NCI-H1930 (cell line): ENCODE data around the gene WDR90.
"Not testable (repeated sequence)": the region's sequence is repeated elsewhere in the genome, so short reads cannot be mapped to it uniquely, and the experiment has no call there.

ENCODE experiments used
- DNase-seq, 2 experiments: peaks; one replicate each; lab custom pipeline; 2025; lab: John Stamatoyannopoulos, UW

Gene WDR90

DNA sequence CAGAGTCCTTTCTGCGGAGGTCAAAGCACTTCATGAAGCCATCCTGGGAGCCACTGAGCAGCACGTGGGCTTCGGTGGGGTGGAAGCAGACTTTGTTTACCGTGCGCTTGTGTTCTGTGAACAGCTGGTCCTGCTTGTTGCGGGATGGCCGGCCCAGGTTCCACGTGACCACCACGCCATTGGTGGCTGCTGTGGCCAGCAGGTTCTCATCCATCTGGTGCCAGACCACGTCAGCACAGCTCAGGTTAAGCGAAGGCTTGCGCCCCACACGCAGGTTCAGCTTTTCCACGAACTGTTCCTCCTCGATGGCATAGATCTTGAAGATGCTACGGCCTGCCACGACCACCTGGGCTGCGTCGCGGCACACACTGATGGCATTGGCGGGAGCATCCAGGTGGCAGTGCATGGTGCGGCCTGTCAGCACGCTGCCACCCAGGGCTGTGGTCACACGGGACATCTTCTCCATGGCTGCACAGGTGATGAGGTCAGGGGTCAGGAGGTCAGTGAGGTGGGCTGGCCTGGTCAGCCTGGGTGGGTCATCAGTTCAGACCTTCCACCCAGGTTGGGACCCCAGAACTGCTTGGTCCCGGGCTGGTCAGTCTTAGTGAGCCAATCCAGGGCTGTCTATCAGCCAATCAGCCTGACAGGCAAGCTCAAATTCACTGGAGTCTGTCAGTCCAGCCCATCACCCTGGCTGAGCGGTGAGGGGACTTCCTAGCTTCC lies 40.2 kb downstream of the WDR90 start:
- no peak for DNase-seq

DNA sequence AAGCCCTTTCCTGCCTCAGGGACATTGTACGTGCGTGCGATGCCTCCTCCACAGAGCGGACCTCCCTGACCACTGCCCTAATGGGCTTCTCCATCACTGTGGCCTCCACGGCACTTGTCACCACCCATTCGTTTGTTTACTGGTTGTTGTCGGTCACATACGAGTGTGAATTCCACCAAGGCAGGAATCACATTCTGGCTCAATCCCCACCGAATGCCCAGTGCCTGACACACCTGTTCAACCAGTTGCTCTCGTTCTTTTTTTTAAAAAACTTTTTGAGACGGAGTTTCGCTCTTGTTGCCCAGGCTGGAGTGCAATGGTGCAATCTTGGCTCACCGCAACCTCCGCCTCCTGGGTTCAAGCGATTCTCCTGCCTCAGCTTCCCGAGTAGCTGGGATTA lies 42.1 kb downstream of the WDR90 start:
- DNase-seq = not testable (repeated sequence)

DNA sequence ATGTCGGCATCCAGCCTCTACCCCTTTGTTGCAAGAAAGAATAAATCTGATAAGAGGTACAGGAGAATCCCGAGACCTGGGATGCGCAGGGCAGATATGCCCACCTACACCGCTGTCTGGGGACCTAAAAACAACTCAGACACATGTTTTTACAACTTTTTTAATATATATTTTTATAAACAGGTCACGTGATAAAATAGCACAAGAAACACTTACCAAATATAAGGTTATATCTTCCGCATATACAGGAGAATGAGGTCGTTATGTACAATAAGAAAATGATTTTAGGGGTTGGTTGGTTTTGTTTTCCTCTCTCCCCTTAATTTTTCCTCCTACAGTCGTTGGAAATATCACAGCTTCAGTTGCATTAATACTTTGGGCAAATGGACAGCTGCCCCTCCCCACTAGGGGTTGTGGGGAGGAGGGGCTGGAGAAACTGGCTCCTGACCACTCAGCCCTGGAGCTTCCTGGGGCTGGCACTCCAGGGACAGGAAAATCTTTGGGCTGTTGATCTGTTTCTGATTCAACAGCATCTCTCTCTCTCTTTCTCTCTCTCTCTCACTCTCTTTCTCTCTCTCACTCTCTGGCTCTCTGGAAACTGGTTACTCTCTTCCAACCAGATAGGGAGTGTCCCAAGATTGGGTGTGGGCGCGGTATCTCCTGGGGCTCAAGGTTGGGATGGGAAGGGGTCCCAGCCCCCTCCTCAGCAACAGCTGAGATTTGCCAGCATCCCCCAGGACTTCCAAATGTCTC lies 43.4 kb downstream of the WDR90 start:
- DNase-seq = no peak

DNA sequence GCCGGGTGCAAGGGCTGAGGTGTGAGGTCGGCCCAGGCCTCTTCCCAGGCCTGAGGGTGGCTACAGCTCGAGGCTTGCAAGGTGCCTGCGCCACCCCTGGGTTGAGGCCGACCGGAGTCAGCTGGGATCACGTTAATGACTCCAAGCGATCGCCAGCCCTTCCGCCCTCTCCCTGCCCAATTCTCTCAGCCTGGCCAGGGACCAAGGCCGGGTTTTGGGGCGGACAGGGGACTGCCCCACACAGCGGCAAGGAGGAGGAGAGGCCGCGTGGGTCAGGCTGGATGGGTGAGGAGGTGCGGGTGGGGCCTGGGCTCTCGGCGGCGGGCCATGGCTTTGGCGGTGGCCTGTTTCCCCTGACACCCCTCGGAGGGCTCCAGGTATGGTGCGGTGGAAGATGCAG lies 44.2 kb downstream of the WDR90 start:
- DNase-seq = no peak

DNA sequence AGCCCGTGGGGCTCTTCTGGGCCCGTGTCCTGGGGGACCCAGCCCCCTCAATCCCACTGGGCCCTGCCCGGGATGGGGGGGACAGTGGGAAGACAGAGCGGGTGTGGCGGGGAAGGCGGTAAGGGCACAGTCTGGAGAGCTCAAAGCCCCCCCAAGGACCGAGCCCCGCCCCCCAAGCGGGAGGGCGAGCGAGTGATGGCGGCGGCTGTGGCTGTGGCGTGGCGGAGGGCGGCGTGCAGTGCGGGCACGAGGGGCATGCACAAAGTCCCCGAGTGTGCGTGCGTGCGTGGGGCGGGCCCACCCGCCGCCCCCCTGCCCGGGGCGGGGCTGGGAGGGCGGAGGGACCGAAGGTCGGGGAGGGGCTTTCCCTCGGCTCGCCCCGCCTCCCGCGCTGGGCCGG lies 44.6 kb downstream of the WDR90 start:
- no peak for DNase-seq

DNA sequence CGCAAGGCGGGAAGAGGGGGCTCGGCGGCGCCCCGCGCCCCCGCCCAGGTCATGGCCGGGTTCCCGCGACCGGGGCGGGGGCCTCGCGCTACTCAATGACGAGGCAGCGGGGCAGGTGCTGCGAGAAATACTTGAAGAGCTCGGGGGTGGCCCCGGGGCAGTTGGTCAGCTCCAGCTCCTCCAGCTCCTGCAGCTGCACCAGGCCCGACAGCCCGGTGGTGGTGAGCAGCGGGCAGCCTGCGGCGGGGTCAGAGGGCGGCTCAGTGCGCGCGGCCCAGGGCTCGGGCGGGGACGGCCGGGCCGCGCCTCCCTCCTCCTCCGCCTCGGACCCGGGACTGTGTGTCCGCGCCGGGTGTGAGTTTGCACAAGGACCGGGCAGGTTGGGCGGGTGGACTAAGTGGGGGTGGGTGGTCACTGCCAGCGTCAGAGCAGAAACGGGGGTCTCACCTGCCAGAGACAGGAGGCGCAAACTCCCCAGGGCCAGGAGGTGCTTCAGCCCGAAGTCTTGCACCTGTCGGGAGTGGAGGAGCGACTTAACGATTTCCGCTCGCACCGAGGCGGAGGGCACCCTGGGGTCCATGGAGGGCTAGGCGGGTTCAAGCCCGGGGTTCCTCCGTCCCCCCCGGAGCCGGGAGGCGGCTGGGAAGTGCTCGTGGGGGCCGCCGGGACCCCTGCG lies 45.2 kb downstream of the WDR90 start:
- no peak for DNase-seq

DNA sequence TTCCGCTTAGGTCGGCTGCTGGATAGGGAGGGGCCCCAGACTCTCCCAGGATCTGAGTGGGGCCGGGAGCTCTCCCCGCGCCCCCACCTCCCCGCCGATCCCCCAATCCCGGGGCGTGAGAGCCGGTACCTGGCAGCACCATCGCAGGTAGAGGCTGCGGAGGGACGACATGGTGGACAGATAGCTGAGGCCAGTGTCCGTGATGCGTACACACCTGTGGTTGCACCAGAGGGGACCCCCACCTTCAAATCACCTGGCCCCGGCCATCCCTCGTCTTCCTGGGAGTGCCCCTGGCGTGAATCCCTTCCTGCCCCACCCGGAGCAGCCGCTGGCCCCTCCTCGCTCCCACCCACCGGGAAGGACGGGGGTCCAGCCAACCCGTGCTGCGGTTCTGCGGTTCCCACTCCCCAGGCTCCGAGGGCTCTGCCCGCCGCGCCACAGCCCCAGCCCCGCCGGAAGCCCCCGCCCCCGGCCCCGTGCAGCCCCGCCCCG lies 45.7 kb downstream of the WDR90 start:
- no peak for DNase-seq

DNA sequence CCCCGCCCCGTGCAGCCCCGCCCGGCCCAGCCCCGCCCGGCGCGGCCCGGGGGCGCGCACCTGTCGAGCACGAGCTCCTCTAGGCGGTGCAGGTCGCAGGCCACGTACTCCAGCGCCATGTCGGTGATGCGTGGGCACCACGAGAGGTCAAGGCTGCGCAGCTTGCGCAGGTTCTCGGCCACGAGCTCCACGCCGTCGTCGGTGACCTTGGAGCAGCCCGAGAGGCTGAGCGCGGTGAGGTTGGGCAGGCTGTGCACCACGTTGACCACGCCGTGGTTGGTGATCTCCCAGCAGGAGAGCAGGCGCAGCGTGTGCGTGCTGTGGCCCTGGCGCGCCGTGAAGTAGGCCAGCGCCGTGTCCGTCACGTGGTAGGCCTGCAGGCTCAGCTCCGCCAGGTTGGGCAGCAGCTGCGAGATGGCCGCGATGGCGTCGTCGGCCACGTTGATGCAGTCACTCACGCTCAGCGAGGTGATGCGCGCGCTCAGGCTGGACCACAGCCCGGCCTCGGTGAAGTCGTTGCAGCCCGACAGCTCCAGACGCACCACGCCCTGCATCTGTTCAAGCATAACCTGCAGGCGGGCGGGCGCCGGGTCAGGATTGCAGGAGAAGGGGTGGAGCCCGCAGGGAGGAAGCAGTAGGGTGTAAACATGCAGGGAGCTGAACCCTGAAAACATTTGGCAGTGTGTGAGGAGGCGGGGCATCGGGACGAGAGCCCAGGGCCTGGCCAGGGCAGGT lies 46.4 kb downstream of the WDR90 start:
- peak; percentile 71 to 80 for DNase-seq

DNA sequence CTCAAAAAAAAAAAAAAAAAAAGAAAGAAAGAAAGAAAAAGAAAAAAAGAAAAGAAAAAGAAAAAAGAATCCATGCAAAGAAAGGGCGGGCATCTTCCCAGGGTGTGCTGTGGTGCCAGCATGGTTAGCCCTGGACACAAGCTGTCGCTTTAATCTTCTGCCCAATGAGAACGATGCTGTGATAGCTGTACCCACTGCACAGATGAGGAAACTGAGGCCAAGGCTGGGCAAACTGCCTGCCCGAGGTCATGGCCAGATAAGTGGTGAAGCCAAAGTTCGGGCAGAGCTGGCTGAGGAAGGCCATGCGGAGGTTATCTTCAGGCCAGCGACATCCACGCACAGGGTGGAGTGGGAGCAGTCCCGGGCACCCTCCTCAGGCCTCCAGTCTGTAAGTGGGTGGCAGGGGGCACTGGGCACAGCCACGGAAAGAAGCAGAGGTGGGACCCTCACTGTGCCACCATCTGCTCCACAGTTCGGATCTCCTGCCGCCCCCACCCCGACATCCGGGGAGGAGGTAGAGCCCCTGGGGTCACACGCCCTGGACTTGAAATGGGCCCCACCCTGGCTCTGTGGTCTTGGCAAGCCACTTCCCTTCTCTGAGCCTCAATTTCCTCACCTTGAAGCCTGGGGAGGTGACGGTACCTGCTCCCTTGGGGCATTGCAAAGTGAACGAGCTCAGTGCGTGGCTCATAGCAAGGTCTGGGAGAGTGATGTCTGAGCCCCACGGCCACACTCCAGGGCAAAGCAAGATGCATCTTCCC lies 49.9 kb downstream of the WDR90 start:
- no peak for DNase-seq

DNA sequence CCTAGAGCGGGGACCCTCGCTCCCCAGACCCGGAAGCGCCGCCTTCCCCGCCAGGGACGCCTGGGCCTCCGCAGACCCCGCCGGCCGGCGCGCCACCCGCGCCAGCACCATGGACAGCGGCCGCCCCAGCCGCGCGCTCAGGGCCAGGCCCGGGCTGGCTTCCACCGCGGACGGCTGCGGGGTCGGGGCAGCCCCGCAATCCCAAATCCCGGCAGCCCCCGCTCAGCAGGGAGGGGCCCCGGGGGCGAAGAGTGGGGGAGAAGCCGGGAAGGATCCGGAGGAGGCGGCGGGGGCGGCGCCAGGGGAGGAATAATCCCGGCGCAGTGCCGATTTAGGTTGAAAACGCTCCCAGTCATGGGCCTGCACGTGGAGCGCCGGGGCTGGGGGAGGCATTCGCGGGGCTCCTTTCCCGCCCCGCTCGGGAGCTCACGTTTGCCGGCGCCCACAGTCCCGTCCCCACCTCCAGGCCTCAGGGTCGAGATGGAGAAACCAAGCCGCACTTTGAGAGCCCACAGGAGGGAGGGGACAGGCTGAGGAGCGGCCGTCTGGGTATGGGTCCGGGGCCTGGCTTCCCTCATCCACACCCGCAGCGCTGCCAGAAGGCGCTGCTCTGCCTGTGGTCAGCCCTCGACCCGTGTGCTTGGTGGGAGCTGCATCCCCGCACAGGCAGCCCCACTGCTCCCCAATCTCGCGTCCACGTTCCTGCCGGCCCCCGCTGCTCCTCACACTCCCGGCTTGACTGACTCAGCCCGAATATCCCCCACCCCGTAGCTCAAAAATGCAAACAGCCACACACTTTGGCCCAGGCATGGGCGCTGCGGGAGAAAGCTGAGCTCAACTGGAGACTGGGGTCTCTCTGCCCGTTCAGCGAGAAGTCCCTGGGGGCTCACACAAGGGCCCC lies 51.8 kb downstream of the WDR90 start:
- DNase-seq = no peak

DNA sequence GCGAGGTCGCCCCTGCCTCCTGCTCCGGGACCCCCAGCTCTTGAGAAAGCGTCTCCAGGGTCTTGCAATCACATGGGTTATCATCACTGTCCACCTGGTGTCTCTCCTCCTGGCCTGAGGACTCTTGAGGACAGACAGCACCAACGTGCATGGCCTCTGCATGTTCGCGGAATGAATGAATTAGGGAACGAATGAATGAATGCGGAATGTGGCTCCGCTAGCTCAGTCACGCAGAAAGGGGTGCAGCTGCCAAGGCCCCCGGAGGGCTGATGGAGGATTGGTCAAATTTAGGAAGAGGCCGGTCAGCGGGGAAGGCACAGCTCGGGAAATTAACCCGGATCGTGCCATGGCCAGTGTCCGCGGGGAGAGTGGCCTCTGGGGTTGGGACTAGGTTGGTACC lies 53.2 kb downstream of the WDR90 start:
- no peak for DNase-seq

DNA sequence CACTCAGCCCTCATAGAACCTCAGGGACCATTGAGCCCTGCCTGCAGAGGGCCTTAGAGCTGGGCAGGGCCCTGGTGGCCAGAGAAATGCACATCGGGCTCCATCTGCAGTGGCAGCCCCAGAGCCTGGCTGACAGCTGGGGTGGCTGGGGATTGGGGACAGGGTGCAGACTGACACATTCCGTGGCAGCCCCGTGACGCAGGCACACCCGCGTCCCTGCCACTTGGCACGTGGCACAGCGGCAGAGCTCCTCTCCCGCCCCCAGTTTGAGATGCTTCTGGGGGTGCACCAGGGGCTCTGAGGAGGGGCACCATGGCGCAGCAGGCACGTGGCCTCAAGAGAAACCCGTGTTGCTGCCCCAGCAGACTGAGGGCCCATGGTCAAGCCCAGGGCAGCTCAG lies 54.2 kb downstream of the WDR90 start:
- no peak for DNase-seq

DNA sequence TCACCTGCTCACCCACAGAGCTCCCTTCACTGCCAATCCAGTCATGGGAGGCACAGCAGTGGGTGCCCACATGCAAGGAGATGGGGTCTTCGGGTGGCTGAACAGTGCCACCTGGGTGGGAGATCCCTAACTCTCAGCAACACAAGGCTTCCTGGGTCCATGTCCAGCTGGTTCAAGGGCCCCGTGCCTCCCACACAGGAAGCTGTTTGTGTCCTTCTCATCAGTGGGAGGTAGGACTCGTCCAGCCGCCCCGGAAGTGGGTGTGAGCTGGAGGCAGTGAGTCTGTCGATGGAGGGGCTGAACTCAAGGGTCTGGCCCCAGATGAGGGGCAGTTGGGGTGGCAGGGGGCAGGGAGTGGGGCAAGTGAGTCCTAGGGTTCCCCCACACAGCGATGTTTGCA lies 54.9 kb downstream of the WDR90 start:
- DNase-seq = no peak

DNA sequence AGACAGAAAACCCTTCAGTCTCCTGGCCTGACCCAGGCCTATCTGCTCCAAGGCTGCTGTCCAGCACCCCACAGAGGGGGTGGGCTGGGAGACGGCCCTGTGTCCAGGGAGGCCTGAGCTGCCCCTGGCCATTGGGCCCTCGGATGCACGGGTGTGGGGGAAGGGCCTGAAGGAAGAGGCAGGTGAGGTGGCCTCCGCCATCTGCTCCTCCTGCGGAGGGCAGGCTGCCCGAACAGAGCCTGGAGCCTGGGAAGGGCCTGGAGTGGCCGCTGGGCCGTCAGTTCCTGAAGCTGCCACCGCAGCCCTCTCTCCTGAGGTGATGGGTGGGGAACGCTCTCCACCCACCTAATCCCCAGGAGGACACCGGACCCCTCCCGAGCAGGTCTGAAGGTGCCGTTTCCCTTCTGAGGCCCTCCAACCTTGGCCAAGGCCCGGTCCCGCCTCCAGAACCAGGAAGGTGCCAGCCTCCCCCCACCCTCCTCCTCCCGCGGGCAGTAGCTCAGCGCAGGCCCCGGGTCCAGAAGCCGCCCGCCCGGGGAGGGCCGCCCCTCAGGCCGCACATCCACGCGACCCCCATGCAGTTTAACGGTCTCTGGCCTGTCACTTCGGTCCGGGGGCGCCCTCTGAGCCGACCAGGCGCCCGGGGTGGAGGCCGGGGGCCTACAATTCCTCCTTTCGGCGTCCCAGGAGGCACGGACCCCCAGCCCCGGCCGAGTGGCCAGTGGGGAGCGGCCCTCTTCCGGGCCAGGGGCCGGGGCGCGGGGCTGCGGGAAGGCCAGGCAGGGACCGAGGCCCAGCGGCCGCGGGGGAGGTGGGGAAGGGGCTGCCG lies 55.6 kb downstream of the WDR90 start:
- DNase-seq = no peak

DNA sequence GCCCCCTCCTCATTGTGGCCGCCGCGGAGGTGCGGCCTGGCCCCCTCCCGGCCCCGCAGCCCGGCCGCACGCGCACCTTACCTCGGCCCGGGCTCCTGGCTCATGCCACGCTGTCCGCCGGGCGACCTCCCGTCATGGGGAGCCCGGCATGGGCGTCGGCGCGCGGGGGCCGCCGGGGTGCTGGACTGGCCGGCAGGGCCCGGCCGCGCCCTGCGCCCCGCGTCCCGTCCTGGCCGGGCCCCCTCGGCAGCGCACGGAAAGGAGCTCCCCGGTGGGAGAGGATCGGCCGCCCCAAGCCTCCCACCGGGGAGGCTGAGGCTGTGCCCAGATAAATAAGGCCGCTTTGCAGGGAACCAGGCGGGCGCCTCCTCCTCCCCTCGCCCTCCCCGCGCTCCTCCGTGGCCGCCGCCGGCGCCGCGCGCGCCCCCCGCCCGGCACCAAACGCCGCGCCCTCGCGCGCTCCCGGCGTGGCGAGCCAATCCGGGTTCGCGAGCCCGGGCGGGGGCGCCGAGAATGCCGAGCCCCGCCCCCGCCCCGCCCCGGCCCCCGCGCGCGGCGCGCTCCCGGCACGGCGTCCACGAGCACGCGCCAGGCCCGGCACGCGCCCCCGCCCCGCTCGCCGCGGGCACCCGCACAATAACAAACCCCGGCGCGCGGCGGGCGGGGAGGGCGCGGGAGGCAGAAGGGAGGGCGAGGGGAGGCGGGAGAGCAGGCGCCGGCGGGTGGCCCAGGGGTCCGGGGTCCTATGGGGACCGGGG lies 56.4 kb downstream of the WDR90 start, which contains the start of gene FBXL16:
FBXL16 (minus strand) TSS at position 371 of the 758 bp plus-strand sequence. CDS start 8,396 bp downstream, outside the sequence.
- peak; percentile 69 to 89 for DNase-seq

DNA sequence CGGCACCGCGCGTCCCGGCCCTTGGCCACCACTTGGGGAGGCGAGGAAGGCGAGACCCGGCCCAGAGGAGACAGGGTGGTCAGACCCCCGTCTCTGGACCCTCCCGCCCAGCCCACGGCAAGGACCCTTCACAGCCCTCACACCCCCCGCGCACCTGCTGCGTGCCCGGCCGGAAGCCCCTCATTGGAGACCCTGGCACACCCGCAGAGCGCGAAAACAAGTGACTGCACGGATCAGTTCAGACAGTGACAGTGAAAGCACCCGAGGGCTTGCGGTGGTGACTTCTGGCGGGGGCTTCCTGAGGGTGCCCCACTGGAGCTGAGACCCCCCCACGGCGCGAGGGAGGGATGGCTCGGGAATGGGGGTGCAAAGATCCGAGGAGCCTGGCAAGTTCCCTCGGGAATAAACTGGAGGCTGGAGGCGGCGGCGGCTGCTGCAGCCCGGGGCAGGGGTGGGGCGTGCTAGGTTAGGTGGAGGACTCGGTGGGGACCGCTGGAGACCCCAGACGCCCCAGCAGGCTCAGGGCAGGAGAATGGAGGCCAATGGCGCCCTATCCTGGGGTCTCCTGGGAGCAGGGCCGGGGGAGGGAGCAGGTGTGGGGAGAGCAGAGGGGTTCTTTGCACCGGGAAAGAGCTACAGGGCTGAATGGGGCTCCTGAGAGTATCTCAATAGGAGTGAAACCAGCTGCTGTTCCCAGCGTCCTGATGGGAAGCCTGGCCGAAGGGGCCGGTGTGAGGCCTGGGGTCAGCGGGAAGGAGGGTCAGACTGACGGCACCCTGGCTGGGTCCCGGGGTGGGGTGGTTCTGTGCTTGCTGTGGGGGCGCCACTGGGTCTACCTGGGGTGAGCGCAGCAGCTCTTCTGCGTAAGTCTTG lies 57.3 kb downstream of the WDR90 start:
- no peak for DNase-seq

DNA sequence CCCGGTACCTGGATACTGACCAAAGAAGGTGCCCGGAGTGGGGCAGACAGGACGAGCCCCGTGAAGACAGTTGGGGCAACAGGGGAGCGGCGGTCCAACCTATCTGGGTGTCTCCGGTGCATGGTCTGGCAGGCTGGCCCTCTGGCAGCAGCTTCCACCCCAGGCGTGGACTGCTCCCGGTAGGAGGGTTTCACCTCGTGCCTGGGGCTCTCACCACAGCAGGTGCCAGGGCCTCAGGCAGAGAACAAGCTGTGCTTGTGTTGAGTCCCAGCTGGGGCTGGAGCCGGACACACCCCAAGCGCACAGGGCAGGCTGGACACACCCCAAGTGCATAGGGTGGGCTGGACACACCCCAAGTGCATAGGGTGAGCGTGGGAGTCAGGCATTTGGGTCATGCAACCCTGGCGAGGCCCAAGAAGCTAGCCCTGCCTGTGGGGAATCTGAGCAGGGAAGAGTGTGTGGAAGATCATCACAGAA lies 57.9 kb downstream of the WDR90 start:
- no peak for DNase-seq
